EL (cell line): Measurements from ENCODE around the gene SHISAL2A.

Source experiments
- DNase-seq: peaks from one replicate; pipeline ENCODE4 v3.0.0-alpha.2; 2016

Gene SHISAL2A

DNA sequence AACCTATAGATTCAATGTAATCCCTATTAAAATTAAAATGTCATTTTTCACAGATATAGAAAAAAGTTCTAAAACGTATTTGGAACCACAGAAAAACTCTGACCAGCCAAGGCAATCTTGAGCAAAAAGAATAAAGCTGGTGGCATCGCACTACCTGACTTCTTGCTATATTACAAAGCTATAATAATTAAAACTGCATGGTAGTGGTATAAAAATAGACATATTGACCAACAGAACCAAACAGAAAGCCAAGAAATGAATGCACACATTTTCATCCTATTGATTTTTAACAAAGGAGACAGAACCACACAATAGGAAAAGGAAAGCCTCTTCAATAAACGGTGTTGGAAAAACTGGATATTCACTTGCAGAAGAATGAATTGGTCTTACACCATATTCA lies 9.2 kb upstream of the SHISAL2A start:
- no peak for DNase-seq

DNA sequence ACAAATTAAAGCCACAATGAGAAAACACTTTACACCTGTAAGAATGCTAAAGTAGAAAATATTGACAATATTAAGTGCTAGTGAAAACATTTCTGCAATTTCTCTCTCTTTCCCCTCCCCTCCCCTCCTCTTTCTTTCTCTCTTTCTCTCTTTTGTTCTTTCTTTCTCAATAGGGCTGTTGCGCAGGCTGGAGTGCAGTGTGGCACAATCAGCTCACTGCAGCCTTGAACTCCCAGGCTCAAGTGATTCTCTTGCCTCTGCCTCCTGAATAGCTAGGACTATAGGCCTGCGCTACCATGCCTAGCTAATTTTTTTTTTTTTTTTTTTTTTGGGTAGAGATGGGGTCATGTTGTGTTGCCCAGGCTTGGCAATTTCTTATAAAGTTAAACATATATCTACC lies 5.9 kb upstream of the SHISAL2A start:
- no peak for DNase-seq

DNA sequence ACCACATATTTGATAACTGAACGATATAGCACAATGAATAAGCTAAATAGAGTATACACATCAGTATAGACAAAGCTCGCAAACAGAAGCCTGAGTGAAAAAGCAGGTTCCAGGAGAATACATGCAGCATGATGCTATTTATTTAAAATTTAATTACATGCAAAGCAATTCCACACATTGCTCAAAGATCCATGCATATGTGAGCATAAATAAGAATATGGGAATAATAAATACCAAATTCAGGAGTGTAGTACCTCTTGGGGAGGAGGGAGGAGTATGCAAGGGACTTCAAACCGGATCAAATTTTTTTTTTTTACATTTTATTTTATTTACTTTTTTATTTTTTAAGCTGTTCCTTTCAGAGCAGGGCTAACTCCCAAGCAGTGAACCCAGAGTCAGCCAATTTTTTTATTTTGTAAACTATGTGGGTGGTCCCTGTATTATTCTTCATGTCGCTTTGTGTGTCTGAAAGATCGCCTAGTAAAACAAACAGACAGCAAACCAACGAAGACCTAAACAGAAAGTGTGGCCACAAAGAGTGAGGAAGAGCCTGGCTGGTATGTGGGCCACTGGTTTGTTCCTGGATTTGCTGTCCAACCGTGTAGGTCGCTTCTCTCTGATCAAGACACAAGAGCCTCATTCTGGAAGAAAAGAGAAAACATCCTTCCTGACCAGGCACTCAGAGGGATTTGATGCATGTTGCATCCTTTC lies 4.2 kb upstream of the SHISAL2A start:
- no peak for DNase-seq

DNA sequence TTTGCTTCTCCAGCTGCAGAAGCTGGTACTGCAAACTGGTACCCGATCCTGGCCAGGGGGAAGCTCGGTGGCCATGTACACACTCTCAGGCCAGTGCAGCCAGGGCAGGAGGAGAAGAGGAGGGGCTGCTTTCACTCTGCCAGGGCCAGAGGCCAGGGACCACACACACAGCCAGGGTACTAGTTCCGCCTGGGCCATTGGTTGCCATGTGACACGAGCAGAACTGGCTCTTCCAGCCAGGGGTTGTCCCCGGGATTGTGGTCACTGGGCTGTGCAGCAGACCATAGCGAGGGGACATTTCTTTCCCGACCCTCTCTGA lies 3.7 kb upstream of the SHISAL2A start:
- no peak for DNase-seq

DNA sequence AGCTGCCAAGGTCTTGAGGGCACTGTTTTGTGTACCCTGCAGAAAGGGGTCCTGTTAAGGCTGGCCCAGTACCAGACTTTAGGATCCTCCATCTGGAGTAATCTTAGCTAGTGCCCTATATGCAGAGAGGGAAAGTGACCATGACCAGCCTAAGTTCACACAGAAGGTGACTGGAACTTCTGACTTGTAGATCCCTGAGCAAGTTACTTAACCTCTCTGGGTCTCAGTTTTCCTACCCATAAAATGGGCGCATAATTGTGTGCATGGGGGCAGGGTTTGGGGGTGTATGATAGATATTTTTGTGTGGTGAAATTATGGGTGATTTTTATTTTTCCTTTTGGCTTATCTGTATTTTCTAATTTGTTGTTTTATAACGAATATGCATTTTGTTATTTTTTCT lies 3.3 kb upstream of the SHISAL2A start:
- no peak for DNase-seq

DNA sequence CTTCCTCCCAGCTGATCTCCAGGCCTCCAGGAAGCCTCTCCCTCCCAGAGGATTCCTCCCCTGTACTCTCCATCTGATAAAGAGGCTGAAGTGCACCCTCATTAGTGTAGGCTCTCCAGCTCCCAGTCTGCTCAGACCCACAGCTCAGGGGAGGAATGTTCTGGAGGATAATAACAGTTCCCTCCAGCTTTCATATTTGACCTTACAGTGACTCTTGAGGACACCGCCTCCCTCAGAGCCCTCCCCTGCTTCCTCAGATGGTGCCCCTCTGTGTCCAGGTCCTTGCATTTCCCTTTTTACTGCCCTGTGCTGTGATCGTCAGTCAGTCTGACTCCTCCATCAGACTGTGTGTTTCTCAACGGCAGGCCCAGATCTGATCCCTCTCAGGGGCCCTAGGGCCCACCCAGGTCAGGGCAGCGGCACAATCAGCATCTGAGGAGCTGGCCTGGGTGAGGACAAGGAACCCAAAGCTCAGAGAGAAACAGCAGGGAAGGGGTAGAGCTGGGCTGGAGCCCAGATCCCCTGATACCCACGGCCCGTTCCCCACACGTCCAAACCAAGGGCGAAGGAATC lies 1.1 kb upstream of the SHISAL2A start:
- no peak for DNase-seq

DNA sequence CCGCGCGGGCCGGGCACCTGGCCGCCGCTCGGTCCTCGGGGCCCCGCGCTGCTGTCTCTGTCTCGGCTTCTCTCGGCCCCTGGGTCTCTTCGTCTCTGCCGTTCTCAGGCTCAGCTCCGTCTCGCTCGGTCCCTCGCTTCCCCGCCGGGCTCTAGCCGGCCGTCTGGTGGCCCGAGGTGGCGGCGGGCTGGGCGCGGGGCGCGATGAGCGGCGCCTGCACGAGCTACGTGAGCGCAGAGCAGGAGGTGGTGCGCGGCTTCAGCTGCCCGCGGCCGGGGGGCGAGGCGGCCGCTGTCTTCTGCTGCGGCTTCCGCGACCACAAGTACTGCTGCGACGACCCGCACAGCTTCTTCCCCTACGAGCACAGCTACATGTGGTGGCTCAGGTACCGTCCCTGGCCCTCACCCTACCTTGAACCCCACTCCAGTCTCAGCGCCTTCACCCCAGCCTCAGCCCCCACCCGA lies 355 bp downstream of the SHISAL2A start:
- peak; percentile 18 for DNase-seq

DNA sequence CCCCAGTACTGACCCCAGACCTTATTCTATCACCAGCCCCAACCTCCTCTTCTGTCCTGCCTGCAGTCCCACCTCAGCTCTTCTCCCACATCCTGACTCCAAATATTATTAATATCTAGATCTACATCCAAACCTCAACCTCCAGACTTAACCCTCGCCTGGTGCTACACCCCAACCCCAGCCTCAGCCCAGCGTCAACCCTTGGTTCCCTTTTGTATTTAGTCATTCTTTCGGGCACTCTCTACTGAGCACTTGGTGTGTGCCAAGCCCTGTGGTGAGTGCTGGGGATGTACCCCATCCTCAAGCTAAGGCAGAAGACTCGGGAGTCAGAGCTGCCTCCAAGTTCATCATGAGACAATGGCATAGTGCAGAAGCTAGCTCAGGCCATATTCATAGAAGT lies 1.1 kb downstream of the SHISAL2A start:
- DNase-seq, result no peak

DNA sequence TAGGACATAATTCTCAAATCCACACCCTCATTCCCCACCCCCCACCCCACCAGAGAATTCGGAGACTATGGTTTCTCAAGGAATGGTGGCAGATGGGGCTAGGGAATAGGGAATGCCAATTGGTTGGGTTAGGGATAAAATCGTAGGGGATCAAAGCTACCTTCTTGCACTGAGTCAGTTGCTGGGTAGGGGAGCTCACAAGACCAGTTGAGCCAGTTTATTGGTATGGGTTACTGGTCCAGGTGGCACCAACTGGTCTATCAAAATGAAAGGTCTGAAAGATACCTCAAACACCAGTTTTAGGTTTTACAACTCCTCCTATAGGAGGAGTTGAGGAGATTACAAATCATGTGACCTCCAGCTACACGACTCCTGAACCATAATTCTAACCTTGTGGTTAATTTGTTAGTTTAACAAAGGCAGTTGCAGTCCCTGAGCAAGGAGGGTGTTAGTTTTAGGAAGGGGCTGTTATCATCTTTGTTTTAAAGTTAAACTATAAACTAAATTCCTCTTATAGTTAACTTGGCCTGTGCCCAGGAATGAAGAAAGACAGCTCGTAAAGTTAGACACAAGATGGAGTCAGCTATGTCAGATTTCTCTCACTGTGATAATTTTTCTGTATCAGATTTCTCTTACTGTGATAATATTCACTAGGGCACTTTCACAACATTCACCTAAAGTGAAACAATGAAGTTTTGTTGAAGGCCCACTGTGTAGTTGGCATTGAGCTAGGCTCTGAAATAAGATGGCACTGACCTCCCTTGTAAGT lies 2.5 kb downstream of the SHISAL2A start:
- DNase-seq, result no peak

DNA sequence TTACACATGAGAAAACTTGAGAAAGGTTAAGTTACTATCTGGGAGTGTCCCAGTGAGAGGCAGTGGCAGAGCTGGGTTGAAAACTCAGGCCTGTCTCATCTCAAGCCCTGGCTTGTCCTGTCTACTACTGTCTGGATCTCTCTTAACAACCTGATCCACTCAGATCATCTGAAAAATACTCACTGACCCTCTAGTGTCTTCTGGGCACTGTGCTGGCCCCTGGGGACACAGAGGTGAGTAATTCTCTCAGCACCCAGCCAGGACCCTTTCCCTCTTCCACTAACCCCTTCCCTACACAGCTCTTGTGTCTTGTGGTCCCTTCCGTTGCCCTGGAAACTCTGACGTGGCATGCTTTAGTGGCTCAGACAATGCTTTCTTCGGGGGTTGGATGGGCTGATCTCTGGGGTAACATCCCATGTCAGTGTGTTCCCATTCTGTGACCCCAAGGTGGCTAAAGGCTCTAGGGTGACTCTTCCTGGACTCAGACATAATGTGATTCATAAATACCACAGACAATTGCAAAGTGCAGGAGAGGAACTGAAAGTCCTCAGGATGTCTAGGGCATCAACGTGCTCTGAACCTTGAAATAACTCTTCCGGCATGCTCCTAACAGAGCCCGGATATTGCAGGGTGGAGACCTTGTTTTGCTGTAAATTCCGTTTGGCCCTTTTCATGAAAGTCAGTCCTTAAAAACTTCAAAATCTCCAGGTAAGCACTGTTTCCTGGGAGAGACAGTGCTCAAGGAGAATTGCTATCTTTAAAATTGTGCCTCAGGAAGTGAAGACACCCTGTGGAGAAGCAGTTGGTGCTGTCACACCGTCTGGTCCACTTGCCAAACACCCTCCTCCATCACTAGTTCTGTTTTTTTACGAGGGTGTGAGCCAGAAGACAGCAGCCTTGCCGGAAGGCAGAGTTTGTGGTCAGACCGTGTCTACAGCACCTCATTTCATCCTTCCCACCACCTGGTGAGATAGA lies 4.0 kb downstream of the SHISAL2A start:
- DNase-seq, result no peak

DNA sequence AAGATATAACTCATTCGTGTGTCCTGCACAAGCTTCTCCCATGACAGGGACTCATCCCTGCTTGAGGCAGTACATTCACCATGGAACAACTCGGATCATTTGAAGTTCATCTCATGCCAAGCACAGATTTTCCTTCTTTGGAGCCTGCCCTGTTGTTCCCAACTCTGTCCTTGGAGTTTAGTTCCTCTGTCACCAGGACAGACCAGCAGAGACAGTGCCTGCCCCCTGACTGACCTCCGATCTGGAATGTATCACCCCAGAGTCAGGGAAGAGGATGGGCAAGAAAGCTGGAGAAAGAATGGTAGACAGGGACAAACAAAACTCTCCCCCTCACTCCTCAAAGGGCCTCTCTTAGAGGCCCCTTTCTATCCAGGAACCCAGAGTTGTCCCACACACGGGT lies 5.0 kb downstream of the SHISAL2A start:
- DNase-seq, result no peak

DNA sequence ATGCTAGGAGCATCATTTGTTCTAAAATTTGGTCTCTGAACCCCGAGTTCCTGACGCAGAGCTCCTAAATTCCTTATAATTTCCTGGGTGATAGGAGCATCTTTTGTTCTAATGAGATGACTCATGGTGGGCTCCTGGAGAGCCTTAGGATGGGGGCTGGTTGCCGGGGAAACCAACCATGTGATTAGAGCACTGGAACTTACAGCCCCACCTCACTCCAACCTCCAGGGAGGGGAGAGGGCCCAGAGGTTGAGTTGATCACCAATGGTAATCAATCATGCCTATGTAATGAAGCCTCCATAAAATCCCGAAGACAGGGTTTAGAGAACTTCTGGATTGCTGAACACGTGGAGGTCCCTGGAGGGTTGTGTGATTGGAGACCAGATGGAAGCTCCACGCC lies 7.7 kb downstream of the SHISAL2A start:
- DNase-seq, result no peak

DNA sequence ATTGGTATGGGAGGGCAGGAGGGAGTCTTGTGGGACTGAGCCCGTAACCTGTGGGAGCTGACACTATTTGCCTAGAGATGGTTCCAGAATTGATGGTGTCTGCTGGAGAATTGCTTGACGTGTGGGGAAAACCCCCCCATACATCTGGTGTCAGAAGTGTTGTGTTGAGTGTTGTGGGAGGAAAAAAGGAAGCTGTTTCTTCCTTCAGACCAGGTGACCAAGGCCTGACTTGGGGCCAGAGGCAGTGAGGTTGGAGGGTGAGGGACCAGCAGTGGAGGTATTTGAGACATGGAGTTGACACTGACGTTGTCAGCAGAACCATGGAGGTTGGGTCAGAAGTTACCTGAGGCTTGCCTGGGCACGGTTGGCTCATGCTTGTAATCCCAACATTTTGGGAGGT lies 8.3 kb downstream of the SHISAL2A start:
- no peak for DNase-seq

DNA sequence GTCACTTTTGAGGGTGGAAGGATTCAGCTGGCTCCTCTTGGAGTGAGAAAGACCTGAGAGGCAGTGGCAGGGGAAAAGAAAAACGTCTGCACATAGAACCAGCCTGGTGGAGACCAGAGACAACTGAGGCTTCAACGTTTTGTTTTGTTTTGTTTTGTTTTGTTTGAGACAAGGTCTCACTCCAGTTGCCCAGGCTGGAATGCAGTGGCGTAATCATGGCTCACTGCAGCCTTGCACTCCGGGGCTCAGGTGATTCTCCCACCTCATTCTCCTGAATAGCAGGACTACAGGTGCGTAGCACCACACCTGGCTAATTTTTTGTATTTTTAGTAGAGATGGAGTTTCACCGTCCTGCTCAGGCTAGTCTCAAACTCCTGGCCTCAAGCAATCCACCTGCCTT lies 12.3 kb downstream of the SHISAL2A start:
- no peak for DNase-seq

DNA sequence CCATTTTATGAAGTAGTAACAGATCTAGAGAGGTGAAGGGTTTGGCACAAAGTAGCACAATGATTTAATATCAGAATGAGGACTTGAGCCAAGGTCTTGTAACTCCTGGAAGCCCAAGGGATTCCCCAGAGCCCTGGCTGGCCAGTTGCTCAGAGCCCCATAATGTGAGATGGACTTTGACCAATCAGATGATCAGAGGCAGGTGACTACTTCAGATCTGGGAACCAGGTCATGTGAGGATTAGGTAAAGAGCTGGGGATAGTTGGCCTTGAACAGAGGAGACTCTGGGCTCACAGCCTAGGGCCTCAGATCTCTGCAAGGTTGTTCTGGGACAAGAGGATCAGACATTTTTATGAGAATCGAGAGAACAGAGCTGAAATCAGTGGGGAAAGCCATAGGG lies 18.9 kb downstream of the SHISAL2A start:
- DNase-seq, result no peak

DNA sequence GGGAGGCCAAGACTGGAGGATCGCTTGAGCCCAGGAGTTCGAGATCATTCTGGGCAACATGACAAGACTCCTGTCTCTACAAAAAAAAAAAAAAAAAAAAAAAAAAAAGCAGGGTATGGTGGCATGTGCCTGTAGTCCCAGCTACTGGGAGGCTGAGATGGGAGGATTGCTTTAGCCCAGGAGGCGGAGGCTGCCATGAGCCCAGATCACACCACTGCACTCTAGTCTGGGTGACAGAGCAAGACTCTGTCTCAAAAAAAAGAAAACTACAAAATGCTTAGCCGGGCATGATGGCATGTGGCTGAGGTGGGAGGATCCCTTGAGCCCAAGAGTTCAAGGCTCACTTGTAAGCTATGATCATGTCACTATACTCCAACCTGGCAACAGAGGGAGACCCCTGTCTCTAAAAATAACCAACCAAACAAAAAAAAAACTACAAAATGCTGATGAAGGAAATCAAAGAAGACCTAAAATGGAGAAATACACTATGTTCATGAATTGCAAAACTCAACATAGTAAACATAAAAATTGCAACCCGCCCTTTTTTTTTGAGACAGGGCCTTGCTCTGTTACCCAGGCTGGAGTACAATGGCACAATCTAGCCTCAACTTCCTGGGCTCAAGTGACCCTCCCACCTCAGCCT lies 20.4 kb downstream of the SHISAL2A start:
- DNase-seq, result no peak

DNA sequence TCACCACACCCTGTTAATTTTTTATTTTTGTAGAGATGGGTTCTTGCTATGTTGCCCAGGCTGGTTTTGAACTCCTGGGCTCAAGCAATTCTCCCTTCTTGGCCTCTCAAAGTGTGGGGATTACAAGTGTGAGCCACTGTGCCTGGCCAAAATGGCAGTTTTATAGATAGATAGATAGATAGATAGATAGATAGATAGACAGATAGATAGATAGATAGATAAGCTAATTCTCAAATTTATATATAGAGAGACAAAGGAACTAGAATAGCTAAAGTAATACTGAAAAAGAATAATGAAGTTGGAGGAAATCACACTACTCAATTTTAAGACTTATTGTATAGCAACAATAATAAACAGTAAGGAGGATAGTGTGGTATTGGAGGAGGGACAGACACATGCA lies 21.1 kb downstream of the SHISAL2A start:
- no peak for DNase-seq

DNA sequence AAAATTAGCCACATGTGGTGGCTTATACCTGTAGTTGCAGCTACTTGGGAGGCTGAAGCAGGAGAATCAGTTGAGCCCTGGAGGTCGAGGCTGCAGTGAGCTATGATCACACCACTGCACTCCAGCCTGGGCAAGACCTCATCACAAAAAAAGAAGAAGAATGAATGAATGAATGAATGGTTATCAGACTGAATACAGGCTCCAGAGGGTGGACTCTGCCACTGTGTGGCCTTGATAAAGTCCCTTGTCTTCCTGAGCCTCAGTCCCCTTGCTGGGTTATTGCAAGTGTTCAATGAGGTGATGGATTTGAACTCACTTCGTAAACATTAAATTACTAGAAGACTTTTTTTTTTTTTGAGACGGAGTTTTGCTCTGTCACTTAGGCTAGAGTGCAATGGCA lies 24.7 kb downstream of the SHISAL2A start:
- no peak for DNase-seq

DNA sequence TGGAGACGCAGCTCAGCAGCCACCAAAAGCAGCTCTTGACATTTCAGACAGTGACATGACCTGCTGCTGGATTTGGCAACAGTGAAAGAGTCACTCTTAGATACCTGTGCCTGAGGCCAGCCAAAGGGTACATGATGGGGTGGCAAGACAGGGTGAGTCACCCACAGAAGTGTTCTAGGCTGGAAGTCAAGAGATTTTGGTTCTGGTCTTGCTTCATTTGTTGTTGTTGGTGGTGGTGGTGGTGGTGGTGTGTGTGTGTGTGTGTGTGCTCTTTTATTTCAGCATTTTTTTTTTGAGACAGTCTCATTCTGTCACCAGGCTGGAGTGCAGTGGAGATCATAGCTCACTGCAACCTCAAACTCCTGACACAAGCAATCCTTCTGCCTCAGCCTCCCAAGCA lies 25.8 kb downstream of the SHISAL2A start:
- no peak for DNase-seq

DNA sequence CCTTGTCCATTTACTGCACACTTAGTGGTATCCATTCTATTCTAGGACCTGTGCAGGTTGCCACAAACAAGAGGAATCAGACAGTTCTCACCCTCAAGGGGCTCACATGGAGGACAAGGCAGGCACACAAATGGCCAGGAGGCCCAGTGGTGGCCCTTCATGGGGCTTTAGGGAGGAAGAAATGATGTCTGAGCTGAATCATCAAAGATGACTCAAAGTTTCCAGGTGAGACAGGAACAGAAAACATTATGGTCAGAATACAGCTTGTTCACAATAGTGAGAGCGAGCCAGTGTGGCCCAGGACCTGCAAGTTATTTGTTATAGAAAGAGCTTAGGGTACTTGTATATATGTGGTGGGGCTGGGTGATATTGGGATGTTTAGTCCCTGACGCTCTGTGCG lies 26.4 kb downstream of the SHISAL2A start:
- DNase-seq, result no peak

DNA sequence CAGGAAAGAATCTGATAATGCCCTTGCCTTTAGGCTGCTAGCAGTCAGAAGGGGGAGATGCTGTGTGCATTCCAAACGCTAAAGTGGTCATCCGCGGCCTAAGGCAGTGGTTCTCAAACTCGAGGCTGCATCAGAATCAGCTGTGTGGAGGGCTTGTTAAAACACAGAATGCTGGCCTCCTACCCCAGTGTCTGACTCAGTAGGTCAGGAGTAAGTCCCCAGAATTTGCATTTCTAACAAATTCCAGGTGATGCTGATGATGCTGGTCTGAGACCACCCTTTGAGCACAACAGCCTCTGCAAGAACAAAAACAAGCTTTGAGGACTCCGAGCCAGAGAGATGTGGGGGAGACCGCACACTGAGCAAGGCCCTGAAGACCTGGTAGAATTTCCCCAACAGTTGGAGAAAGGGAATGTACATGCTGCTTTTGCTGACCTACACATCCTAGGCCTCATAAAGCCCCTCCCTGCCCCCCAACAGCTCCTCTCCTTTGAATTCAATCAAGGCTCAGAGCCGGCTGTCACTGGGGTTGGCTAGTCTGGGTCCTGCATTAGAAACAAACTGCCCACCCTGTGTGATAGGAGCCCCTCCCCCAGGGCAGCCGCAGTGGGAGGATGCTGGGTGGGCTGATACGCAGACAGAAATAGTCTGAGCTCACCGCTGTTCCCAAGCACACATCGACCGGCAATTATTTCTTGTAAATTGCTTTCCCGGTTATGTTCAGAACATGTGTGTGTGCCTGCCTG lies 27.1 kb downstream of the SHISAL2A start:
- peak; percentile 40 for DNase-seq

DNA sequence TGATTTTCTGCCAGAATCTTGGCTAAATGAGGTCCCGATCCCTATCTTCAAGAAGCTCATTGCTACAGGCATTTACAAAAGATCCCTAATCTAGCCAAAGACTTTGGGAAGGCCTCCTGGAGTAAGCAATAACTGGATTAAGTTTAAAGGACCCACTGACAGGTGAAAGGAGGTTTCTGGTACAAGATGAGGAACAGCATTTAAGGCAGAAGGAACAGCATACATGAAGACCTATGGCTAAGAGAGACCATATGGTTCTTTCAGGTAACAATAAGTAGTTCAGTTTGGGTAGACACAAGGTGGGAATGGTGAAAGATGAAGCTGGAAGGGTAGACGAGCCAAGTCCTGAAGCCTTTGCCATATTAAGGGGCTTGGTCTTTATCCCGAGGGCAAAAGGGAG lies 27.8 kb downstream of the SHISAL2A start:
- DNase-seq, result no peak
